ENCODE data around the gene SERINC2. TPM values are rescaled to one million over a fixed set of nuclear protein-coding genes. Genes with fewer than 3 reads are reported as not detected.

The SERINC2 gene
- total and polyA plus RNA-seq, 2 donors (not counting 1 experiment from before 2014, with no cell fraction given), result 28.4 to 104 TPM

GRCh38 chr1:31408788-31409318 lies 4.2 kb upstream of the SERINC2 start:
- Histone ChIP-seq H3K4me1 (ENCODE audit: control insufficient read depth, extremely low read depth, insufficient read depth, low read length) (peaks cover 28% of the 10 kb centered on the region), H3K9ac (ENCODE audit: insufficient read depth, low read length) (no peak overlapping the region), H3K4me2 (ENCODE audit: extremely low read depth, insufficient read depth, low read length) (peak overlapping the region; percentile 32), H3K9me3 (ENCODE audit: control insufficient read depth, insufficient read depth, low read depth, low read length) (no peaks in the 10 kb centered on the region), H3K27ac (ENCODE audit: insufficient read depth, low read length) (no peak overlapping the region), H3K79me2 (ENCODE audit: control insufficient read depth, insufficient read depth, low read length) (peaks cover 10% of the 10 kb centered on the region), H4K20me1 (ENCODE audit: control insufficient read depth, extremely low read depth, insufficient read depth, low read length) (no peaks in the 10 kb centered on the region), H3K27me3 (ENCODE audit: control insufficient read depth, insufficient read depth, low read length) (no peaks in the 10 kb centered on the region), H3K36me3 (ENCODE audit: control insufficient read depth, insufficient read depth, low read length) (no peaks in the 10 kb centered on the region), H3K4me3 (replicated peaks in 1 of 4; ENCODE audit: control extremely low read depth in 1 of 4, insufficient read depth in 1 of 4, low read depth in 3 of 4, low read length in 4 of 4) (no peak overlapping the region), H2AFZ (ENCODE audit: low read length) (no peak overlapping the region)
- TF ChIP-seq EZH2 (IDR thresholded peaks at IDR 0.05; ENCODE audit: low read length, missing control alignments) (no peak), CTCF (conservative IDR thresholded peaks at IDR 0.05 in 1 of 2, IDR thresholded peaks at IDR 0.05 in 1 of 2; ENCODE audit: low read depth in 1 of 2, low read length in 2 of 2) (no peak)
- no peak for DNase-seq (ENCODE audit: low read depth in 2 of 2)

DNA sequence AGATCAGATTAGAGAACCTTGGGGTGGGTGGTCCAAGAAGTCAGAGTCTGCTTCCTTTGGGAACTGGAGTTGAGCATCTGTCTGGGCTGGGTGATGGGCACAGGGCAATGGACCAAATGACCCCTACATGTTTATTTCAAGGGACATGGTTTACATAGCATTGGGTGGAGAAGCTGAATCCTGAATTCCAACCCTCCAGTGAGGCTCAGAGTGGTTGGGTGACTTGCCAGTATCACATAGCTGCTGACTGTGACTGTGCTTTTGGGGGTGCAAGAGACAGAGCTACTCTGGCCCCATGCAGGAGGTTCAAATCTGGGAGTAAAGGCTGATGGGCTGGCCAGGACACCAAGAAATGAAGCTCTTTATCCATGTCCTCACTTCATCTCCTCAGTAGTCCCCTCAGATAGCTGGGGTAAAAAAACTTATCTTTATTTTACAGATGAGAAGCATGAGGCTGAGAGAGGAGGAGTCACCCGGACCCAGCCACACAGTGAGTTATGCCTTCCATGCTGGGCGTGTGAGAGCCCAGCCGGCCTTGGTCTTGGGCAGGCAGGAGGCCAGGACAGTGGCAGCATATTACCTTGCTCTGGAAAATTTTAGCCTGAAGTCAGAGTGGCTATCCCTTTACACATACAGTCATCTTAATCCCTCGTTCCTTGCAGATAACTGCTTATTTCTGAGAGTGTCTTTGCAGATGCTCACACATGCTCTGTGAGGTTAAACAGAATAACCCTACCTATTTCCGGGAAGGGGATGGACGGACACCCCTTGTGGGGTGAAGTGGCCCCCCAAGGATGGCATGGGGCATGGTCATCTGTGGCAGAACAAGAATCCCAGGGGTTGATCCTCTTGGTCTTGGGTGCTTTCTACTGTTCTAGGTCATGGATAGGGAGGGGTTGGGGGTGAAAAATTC lies 2.8 kb upstream of the SERINC2 start:
- TF ChIP-seq CTCF (conservative IDR thresholded peaks at IDR 0.05 in 1 of 2, IDR thresholded peaks at IDR 0.05 in 1 of 2; ENCODE audit: low read depth in 1 of 2, low read length in 2 of 2) (no peak), EZH2 (IDR thresholded peaks at IDR 0.05; ENCODE audit: low read length, missing control alignments) (no peak)
- Histone ChIP-seq H3K36me3 (ENCODE audit: control insufficient read depth, insufficient read depth, low read length) (peaks cover 1% of the 10 kb centered on the region), H3K4me3 (replicated peaks in 1 of 4; ENCODE audit: control extremely low read depth in 1 of 4, insufficient read depth in 1 of 4, low read depth in 3 of 4, low read length in 4 of 4) (no peak overlapping the region), H2AFZ (ENCODE audit: low read length) (no peak overlapping the region), H3K9me3 (ENCODE audit: control insufficient read depth, insufficient read depth, low read depth, low read length) (no peaks in the 10 kb centered on the region), H3K4me1 (ENCODE audit: control insufficient read depth, extremely low read depth, insufficient read depth, low read length) (peaks cover 28% of the 10 kb centered on the region), H3K27ac (ENCODE audit: insufficient read depth, low read length) (no peak overlapping the region), H3K9ac (ENCODE audit: insufficient read depth, low read length) (no peak overlapping the region), H3K4me2 (ENCODE audit: extremely low read depth, insufficient read depth, low read length) (peak overlapping the region; percentile 28), H3K79me2 (ENCODE audit: control insufficient read depth, insufficient read depth, low read length) (peaks cover 23% of the 10 kb centered on the region), H4K20me1 (ENCODE audit: control insufficient read depth, extremely low read depth, insufficient read depth, low read length) (no peaks in the 10 kb centered on the region), H3K27me3 (ENCODE audit: control insufficient read depth, insufficient read depth, low read length) (no peaks in the 10 kb centered on the region)
- no peak for DNase-seq (ENCODE audit: low read depth in 2 of 2)

DNA sequence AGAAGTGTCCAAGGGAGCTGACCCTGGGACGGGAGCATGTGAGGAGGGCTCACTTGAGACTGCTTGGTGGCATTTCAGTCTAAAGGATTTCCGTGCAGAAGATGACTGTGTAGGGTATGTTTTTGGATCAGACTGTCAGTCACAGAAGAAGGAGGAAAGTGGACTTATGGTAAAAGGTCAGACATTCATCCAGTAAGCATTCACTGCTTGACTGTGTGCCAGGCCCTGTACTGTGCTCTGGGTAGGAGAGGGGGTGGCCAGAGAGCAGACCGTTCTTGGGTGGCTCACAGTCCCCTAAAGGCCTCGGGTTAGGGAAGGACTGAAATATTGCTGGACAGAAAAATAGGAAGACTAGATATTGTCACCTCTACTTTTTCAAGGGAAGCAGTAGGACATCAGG lies 2.1 kb upstream of the SERINC2 start:
- H3K27me3 ChIP-seq (ENCODE audit: control insufficient read depth, insufficient read depth, low read length), result no peaks in the 10 kb centered on the region
- H3K27ac ChIP-seq (ENCODE audit: insufficient read depth, low read length), result no peak overlapping the region
- peak overlapping the region; percentile 28 for H3K4me2 ChIP-seq (ENCODE audit: extremely low read depth, insufficient read depth, low read length)
- H3K36me3 ChIP-seq (ENCODE audit: control insufficient read depth, insufficient read depth, low read length), result peaks cover 4% of the 10 kb centered on the region
- H2AFZ ChIP-seq (ENCODE audit: low read length), result no peak overlapping the region
- H4K20me1 ChIP-seq (ENCODE audit: control insufficient read depth, extremely low read depth, insufficient read depth, low read length), result no peaks in the 10 kb centered on the region
- peaks cover 28% of the 10 kb centered on the region for H3K4me1 ChIP-seq (ENCODE audit: control insufficient read depth, extremely low read depth, insufficient read depth, low read length)
- H3K9ac ChIP-seq (ENCODE audit: insufficient read depth, low read length), result no peak overlapping the region
- peak in 1 of 2 donors; percentile 72 for DNase-seq (ENCODE audit: low read depth in 2 of 2)
- no peak overlapping the region for H3K4me3 ChIP-seq (replicated peaks in 1 of 4; ENCODE audit: control extremely low read depth in 1 of 4, insufficient read depth in 1 of 4, low read depth in 3 of 4, low read length in 4 of 4)
- H3K79me2 ChIP-seq (ENCODE audit: control insufficient read depth, insufficient read depth, low read length), result peaks cover 30% of the 10 kb centered on the region
- no peaks in the 10 kb centered on the region for H3K9me3 ChIP-seq (ENCODE audit: control insufficient read depth, insufficient read depth, low read depth, low read length)
- TF ChIP-seq EZH2 (IDR thresholded peaks at IDR 0.05; ENCODE audit: low read length, missing control alignments), result no peak
- TF ChIP-seq CTCF (conservative IDR thresholded peaks at IDR 0.05 in 1 of 2, IDR thresholded peaks at IDR 0.05 in 1 of 2; ENCODE audit: low read depth in 1 of 2, low read length in 2 of 2), result no peak
